ENCODE data around the gene NDOR1.

Gene NDOR1

DNA sequence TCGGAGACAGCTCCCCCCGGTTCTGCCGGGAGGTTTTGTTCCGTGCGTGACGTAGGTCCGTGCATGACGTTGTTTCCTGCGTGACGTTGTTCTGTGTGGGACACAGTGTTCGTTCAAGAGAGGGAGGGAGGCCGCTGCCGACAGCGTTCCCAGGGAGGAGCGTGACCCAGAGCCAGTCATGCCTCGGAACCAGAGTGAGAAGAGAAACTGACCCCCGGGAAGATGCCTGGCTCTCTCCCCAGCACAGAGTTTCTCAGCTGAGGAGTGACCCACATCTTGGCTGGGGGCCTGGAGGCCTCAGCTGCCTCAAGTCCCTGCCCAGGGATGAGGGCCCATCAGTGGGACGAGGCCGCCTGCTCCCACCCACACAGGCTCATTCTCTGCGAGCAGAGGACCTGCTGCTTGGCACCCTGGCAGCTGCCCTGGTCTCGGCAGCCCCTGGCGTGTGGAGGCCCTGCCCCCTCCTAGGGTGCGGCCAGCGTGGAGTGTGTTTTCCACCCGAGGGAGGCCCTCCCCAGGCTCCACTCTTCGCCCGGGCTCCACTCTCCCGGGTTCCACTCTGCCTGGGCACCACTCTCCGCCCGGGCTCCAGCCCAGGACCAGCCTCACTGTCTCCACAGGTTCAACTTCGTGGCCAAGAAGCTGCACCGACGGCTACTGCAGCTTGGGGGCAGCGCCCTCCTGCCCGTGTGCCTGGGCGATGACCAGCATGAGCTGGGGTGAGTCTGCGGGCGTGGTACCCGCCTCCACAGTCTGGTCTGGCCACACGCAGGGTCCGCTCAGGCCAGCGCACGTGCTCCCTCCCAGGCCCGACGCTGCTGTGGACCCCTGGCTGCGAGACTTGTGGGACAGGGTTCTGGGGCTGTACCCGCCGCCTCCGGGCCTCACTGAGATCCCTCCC is 7.9 kb downstream of the NDOR1 start:
- H3K27ac ChIP-seq (replicated peaks) = no peak overlapping the region
- DNase-seq (ENCODE audit: low read depth in 1 of 2, low spot score in 1 of 2) = no peak
- no peak overlapping the region for H3K4me3 ChIP-seq (replicated peaks; ENCODE audit: insufficient read depth, low read length)
- TF ChIP-seq CTCF (IDR thresholded peaks at IDR 0.05; ENCODE audit: insufficient read depth, low read length) (peak; percentile 8), POLR2AphosphoS5 (IDR thresholded peaks at IDR 0.05; ENCODE audit: low read depth) (no peak)
- H3K27me3 ChIP-seq (ENCODE audit: insufficient read depth, poor library complexity, severe bottlenecking) = no peaks in the 10 kb centered on the region

DNA sequence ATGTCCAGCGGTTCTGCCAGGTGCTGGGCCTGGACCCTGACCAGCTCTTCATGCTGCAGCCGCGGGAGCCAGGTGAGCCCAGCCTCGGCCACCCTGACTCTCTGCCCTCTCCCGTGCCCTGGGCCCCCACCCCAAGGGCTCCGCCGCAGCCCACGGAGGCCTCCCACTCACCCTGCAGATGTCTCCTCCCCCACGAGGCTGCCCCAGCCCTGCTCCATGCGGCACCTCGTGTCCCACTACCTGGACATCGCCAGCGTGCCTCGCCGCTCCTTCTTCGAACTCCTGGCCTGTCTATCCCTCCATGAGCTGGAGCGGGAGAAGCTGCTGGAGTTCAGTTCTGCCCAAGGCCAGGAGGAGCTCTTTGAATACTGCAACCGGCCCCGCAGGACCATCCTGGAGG is 9.1 kb downstream of the NDOR1 start:
- Histone ChIP-seq H3K27me3 (ENCODE audit: insufficient read depth, poor library complexity, severe bottlenecking) (no peaks in the 10 kb centered on the region), H3K4me3 (replicated peaks; ENCODE audit: insufficient read depth, low read length) (no peak overlapping the region), H3K27ac (replicated peaks) (no peak overlapping the region)
- no peak for DNase-seq (ENCODE audit: low read depth in 1 of 2, low spot score in 1 of 2)
- no peak for TF ChIP-seq GABPA (IDR thresholded peaks at IDR 0.05; ENCODE audit: low read depth)
- TF ChIP-seq POLR2AphosphoS5 (IDR thresholded peaks at IDR 0.05; ENCODE audit: low read depth) = 0 out of 2 replicates have a peak, but pooled peaks have one; percentile 5

- H3K4me3 ChIP-seq (replicated peaks; ENCODE audit: insufficient read depth, low read length) = no peak overlapping the region
- no peak overlapping the region for H3K27ac ChIP-seq (replicated peaks)
- no peak for DNase-seq (ENCODE audit: low read depth in 1 of 2, low spot score in 1 of 2)
- TF ChIP-seq GABPA (IDR thresholded peaks at IDR 0.05; ENCODE audit: low read depth) (no peak), CTCF (IDR thresholded peaks at IDR 0.05; ENCODE audit: insufficient read depth, low read length) (no peak), REST (IDR thresholded peaks at IDR 0.05; ENCODE audit: insufficient replicate concordance, low read depth) (no peak)
- H3K27me3 ChIP-seq (ENCODE audit: insufficient read depth, poor library complexity, severe bottlenecking) = no peaks in the 10 kb centered on the region
Measured at GRCh38 chr9:137215196-137215986, 9.9 kb downstream of the NDOR1 start.

- no peak for TF ChIP-seq CTCF (IDR thresholded peaks at IDR 0.05; ENCODE audit: insufficient read depth, low read length)
- TF ChIP-seq SPI1 (IDR thresholded peaks at IDR 0.05; ENCODE audit: borderline replicate concordance, low read depth) = no peak
- TF ChIP-seq POLR2AphosphoS5 (IDR thresholded peaks at IDR 0.05; ENCODE audit: low read depth) = no peak
- TF ChIP-seq GABPA (IDR thresholded peaks at IDR 0.05; ENCODE audit: low read depth) = no peak
- no peak for TF ChIP-seq REST (IDR thresholded peaks at IDR 0.05; ENCODE audit: insufficient replicate concordance, low read depth)
- Histone ChIP-seq H3K27ac (replicated peaks) (no peak overlapping the region), H3K4me3 (replicated peaks; ENCODE audit: insufficient read depth, low read length) (no peak overlapping the region), H3K27me3 (ENCODE audit: insufficient read depth, poor library complexity, severe bottlenecking) (no peaks in the 10 kb centered on the region)
- DNase-seq (ENCODE audit: low read depth in 1 of 2, low spot score in 1 of 2) = no peak
Measured at GRCh38 chr9:137216188-137216965, 10.9 kb downstream of the NDOR1 start.

Data from HL-60 (cell line).